HG02759 (cell line): Measurements from ENCODE around the gene PROK2.

Experiments used
- ATAC-seq: cut with Tn5 transposase; IDR thresholded peaks from one replicate; pipeline ENCODE4 v1.9.1; 2021; ENCODE audit warnings: mild to moderate bottlenecking, moderate library complexity; ENCODE audit not compliant: unreplicated experiment

PROK2 gene

GRCh38 chr3:71787851-71788405, 3.0 kb upstream of the PROK2 start:
- ATAC-seq = no peak

GRCh38 chr3:71786551-71786950, 1.6 kb upstream of the PROK2 start:
- ATAC-seq = no peak

- ATAC-seq = no peak
Observed at GRCh38 chr3:71786217-71786549, 1.2 kb upstream of the PROK2 start.

GRCh38 chr3:71785532-71786216, 726 bp upstream of the PROK2 start:
- ATAC-seq = no peak

GRCh38 chr3:71784201-71784913, 591 bp downstream of the PROK2 start:
- ATAC-seq = no peak

DNA sequence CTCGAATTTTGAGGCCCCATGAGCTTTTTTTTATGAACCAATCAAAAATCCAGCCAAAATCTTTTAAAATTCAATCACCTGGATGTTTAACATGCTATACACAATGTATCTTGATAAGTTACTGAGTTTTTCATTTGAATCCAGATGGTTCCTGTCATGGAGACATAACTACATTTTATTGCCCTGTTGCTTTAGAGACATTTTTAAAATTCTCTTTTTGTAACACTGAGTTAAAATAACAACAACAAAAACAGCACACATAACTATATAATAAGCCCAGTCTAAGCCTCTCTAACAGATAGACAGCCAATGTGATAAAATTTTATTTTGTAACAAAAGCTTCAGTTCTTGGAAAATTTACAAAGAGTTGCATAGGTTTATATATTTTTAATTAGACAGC, 1.8 kb downstream of the PROK2 start:
- ATAC-seq = no peak

GRCh38 chr3:71780430-71780829, 4.5 kb downstream of the PROK2 start:
- ATAC-seq = no peak

- no peak for ATAC-seq
Observed at GRCh38 chr3:71779674-71780377, 5.1 kb downstream of the PROK2 start.

GRCh38 chr3:71778353-71778752, 6.6 kb downstream of the PROK2 start:
- no peak for ATAC-seq

- no peak for ATAC-seq
Observed at GRCh38 chr3:71776538-71776937, 8.4 kb downstream of the PROK2 start.

- ATAC-seq = no peak
Observed at GRCh38 chr3:71771884-71772283, 13.1 kb downstream of the PROK2 start.

DNA sequence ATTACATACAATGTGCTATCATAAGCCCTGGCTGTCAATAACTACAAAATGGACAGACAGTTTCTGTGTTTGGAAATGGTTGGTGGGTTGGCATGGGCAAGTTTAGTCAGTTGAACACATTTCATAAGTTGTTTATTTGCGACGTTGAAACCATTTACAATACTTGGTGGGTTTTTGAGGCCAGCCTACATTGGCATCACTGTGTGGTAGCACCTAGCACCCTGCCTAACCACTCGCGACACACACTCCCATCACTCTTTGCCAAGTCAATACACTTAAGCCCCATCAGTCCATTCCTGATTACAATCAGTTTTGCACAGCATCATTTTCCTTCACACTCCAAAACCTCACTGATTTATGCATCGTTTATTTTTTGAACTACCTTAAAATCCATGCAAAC, 13.8 kb downstream of the PROK2 start:
- no peak for ATAC-seq

- ATAC-seq = no peak
Observed at GRCh38 chr3:71763426-71763825, 21.5 kb downstream of the PROK2 start.

- ATAC-seq = no peak
Observed at GRCh38 chr3:71760140-71760539, 24.8 kb downstream of the PROK2 start.

DNA sequence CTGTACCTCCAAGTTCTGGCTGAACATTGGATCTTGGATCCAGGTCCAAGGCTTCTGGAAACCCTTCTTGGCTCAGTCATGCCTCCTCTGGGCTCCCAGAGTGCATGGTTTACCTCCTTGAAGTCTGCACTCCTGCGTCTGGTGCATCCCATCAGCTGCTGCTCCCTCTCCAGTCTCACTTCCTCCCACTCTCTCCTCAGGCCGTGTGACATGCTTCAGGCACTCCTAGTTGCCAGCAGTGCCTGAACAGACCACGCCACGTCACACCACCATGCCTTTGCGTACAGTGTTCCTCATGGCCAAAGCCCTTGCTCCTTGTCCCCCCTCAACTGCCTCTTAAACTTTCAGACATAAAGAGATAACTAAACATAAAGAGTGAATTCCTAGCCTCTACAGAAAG, 25.5 kb downstream of the PROK2 start:
- no peak for ATAC-seq

DNA sequence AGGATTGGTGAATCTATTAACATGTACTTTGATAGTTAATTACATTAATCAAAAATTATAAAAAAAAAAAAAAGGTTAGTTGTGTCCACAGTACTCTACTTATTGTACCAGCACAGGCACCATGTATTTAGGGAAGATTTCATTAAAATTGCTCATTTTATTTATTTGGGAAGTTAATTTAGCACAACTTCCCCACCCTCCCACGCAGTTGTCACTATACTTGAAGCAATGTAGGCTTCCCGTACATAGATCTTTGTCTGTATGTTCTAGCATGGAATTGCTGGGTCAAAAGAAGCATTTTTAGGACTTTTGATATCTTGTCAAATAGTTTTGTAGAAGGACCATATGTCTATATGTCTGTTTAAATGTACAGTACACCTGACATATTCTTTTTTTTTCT, 26.9 kb downstream of the PROK2 start:
- ATAC-seq = no peak

DNA sequence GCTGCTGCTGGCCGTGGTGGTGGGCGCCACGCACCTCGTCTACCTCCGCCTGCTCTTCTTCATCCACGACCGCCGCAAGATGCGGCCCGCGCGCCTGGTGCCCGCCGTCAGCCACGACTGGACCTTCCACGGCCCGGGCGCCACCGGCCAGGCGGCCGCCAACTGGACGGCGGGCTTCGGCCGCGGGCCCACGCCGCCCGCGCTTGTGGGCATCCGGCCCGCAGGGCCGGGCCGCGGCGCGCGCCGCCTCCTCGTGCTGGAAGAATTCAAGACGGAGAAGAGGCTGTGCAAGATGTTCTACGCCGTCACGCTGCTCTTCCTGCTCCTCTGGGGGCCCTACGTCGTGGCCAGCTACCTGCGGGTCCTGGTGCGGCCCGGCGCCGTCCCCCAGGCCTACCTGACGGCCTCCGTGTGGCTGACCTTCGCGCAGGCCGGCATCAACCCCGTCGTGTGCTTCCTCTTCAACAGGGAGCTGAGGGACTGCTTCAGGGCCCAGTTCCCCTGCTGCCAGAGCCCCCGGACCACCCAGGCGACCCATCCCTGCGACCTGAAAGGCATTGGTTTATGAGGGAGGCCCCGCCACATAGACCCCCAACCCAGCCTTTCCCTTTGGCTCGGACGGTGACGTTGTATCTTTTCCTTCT, 30.2 kb downstream of the PROK2 start:
- ATAC-seq = no peak

- no peak for ATAC-seq
Observed at GRCh38 chr3:71753701-71754609, 31.0 kb downstream of the PROK2 start, which contains the start of gene GPR27. Gene GPR27 (plus strand): TSS chr3:71753855. CDS start chr3:71754050, 195 bp downstream.

DNA sequence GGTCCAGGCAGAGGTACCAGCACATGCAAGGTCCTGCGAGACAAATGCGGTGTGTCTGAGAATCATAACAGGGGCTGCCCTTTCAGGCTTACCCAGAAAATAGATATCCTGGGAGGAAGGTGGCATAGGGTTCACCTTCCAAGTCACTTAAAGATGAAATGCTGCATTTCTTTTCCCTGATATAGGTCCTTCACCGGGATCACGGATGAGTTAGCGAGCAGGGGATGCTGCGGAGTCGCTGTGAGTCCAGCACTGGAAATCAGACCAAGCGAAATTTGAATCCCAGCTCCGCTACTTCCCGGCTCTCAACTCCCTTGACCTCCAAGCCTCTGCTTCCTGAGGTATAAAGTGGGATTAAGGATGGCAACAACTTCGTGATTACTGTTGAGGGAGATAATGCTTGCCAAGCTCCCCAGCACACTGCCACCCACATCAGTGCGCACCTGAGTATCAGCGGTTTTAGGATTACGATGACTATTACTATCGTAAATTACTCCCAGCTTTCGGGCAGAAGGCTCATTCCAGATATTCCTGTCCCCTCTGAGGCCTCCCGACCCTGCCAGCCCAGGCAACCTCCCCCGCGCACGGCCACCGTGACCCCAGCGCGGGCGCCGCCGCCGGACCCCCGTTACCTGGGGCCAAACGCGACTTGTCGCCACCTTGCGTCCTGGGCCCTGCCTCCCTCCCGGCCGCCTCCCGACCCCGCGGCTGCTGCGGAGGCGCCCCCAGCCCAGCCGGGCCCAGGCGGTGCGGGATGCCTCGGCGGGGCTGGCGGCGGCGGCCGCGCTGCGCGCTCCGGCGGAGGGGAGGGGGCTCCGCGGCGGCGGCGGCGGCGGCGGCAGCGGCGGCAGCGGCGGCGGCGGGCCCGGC, 31.9 kb downstream of the PROK2 start:
- ATAC-seq = no peak
